HG02938 (cell line): ENCODE data around the gene FCHO1.
"Not testable (repeated sequence)": the region's sequence is repeated elsewhere in the genome, so short reads cannot be mapped to it uniquely, and the experiment has no call there.

Experiments used
- ATAC-seq: cut with Tn5 transposase; IDR thresholded peaks from one replicate; pipeline ENCODE4 v1.9.1; 2021; ENCODE audit warnings: mild to moderate bottlenecking, moderate library complexity; ENCODE audit not compliant: unreplicated experiment

FCHO1 gene

DNA sequence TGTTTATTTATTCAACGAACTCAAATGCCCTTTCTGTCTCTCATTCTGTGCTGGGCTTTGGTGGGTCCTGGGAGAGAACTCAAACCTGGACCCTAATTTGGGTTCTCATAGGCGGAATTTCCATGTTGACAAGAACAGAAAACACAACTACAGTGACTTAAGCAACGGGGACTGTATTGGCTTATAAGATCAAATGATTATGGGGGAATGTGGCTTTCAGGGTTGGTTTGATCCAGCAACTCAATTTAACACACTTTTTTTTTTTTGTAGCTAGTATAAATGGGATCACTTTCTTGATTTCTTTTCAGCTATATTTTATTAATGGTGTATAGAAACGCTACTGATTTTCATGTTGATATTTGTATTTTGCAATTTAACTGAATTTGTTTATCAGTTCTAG lies 9.9 kb downstream of the FCHO1 start:
- ATAC-seq: no peak

DNA sequence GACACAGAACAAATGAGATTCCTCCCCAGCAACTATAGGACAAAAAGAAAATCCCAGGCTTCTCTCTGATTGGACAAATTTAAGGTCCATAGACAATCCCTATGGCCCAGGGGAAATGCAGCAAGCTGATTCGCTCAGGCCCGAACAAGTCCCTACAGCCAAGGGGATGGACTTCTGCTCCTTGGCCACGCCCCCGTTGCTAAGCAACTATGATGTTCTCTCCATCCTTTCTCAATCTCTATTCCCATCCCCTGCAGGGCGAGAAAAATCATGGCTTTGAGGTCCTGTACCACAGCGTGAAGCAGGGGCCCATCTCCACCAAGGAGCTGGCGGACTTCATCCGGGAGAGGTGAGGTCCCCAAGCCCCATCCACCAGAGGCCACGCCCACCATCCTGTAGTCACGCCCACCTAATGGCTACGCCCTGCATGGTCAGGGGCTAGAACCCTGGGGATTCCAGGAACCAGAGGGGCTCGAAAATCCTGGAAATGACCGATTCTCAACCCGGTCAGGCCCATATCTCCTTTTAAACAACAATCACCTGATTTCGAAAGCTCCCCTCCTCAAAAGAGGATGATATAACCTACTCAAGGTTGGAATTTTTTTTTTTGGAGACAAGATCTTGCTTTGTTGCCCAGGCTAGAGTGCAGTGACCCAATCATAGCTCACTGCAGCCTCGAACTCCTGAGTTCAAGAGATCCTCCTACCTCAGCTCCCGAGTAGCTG lies 11.4 kb downstream of the FCHO1 start:
- ATAC-seq: no peak

DNA sequence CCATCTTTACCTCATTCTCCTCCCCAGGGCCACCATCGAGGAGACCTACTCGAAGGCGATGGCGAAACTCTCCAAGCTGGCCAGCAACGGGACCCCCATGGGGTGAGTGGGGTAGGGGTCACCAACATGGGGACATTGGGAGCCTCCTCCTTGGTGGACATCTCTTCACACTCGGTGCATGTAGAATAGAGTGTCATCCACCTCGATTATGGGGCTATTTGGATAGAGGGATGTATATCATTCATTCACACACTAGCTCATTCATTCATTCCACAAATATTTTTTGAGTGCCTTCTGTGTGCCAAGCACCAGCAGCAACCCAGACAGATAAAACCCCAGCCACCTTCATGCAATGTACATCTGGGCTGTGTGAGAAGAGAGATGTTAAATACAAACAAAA lies 13.1 kb downstream of the FCHO1 start:
- ATAC-seq: no peak

DNA sequence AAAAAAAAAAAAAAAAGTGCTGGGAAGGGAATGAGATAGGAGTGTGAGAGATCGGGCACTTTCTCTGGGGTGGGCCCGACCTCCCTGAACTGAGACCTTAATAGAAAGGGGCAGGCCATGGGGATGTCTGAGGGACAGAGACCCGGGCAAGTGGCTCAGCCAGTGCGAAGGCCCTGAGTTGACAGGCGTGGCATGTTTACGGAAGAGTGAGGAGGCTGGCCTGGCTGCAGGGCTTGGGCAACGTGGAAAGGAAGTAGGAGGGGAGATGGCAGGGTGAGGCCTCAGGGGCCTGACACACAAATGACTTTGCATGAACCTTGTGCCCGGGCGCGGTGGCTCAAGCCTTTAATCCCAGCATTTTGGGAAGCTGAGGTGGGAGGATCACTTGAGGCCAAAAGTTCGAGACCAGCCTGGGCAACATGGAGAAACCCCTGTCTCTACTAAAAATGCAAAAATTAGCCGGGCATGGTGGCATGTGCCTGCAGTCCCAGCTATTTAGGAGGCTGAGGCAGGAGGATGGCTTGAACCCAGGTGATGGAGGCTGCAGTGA lies 13.9 kb downstream of the FCHO1 start:
- ATAC-seq: no peak

DNA sequence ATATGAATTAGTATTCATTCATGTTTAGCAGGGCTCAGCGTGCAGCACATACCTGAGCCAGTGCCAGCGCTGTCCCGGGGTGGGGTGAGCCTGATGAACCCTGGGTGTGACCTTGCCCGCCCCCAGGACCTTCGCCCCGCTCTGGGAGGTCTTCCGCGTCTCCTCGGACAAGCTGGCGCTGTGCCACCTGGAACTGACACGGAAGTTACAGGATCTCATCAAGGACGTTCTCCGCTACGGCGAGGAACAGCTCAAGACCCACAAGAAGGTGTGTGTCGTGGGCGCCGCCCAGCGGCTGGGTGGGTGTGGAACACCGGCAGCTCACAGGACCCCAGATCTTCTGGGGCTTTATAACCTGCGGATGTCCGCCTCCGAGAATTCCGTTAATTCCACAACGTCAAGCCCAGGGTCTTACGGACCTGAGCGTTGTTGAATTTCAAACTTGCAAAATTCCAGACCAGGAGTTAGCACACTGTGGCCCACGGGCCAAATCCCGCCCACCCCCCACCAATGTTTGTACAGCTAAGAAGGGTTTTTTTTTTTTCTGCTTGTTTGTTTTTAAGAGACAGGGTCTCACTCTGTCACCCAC lies 15.4 kb downstream of the FCHO1 start:
- no peak for ATAC-seq

DNA sequence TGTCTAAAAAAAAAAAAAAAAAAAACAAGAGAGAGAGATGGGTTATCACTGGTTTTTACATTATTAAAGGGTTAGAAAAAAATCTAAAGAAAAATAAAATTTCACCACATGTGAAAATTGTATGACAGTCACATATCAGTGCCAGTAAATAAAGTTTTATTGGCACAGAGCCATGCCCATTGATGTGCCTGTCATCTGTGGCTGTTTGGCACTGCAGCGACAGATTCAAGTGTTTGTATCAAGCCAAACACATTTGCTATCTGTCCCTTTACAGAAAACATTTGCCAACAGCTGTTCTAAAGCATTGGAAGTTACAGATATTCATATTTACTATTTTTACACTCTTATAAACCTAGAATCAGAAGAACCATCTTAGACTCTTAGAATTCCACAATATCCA lies 16.3 kb downstream of the FCHO1 start:
- no peak for ATAC-seq

DNA sequence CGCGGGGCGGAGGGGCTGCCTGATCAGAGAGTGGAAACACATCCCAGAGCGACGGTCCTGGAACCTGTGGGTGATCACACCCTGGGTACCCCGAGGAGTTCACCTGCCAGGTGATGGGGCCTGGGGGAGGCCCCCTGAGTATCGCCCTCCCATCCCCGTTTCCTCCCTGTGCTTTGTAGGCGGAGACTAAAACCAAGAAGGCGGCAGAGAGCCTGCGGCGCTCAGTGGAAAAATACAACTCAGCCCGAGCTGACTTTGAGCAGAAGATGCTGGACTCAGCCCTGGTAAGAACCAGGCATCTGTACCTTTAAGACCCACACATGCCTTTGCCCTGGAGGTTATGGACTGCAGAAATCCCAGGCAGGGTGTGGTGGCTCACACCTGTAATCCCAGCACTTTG lies 19.3 kb downstream of the FCHO1 start:
- ATAC-seq: no peak

DNA sequence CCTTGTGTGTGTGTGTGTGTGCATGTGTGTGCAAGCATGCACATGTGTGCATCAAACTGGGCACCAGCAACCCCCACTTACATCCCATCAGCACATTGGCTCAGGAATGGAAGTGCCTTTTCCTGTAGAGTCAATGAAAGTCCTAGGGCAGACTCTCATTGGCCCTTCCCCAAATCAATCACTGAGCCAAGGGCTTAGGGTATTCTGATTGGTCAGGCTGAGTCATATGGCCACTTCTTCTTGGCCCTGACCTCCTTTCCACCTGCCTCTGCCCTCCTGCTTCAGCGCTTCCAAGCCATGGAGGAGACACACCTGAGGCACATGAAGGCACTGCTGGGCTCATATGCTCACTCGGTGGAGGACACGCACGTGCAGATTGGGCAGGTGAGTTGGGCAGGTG lies 20.9 kb downstream of the FCHO1 start:
- no peak for ATAC-seq

DNA sequence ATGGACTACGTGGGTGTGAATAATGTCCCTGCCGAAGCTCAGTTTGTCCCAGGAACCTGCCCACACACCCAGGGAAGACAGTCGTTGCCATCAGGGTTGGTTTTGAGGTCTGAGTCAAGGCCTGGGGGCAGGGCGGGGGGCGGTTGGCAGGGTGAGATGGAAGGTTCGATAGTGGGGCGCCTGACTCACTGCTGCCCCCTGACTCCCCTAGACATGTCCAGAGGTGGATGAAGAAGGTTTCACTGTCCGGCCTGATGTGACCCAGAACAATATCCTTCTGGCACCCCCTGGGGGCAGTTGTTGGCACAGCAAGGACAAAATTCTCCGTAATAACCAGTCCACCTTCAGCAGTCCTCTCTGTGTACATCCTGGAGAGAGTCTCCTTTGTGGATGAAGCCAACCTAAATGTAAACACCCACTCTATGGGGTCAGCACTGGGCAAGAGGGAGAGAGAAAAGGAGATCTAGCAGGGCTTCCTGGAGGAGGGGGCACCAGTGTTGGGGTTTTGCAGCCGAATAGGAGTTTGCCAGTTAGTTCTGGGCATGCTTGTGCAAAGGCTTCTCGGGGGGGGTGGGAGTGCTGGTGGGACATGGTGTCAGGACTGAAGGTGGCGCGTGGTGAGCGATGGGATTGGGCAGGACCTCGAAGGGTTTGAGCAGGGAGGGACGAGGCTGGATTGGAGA lies 24.1 kb downstream of the FCHO1 start:
- ATAC-seq: no peak

DNA sequence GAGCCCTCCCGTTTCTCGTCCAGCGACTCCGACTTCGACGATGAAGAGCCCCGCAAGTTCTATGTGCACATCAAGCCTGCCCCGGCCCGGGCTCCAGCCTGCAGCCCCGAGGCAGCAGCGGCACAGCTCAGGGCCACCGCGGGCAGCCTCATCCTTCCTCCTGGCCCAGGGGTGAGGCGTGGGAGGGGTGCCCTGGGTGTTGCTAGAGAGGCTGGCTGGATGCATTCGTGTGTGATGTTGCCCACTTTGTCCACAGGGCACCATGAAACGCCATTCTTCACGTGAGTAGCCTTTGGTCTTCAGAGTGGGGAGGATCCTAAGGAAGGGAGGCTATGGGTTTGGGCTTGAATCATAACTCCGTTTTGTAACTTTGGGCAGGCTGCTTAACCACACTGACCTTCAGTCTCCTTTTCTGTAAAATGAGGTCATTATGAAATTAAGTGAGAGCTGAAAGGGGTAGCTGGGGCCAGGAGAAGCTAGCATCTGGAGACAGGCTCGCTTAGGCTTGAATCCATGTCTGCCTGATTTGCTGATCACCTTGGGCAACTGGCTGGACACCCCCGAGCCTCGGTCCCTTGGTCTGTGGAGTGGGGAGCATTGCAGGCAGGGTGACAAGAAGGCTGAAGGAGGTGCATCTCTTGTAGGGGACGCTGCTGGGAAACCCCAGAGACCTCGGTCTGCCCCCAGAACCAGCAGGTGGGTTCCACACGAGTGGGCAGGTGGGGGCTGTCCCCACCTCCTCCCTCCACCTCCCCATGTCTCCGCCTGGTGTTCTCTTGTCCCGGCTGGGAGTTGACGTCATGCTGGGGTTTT lies 24.9 kb downstream of the FCHO1 start:
- ATAC-seq: peak; percentile 62

DNA sequence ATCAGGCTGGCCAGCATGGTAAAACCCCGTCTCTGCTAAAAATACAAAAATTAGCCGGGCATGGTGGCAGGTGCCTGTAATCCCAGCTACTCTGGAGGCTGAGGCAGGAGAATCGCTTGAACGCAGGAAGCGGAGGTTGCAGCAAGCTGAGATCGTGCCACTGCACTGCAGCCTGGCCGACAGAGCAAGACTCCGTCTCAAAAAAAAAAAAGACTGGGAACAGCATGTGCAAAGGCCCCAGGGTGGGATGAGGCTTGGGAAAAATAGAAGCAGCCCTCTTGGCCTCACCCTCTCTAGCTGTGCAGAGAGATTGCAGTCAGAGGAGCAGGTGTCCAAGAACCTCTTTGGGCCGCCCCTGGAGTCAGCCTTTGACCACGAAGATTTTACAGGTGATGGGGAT lies 26.6 kb downstream of the FCHO1 start:
- ATAC-seq: not testable (repeated sequence)

DNA sequence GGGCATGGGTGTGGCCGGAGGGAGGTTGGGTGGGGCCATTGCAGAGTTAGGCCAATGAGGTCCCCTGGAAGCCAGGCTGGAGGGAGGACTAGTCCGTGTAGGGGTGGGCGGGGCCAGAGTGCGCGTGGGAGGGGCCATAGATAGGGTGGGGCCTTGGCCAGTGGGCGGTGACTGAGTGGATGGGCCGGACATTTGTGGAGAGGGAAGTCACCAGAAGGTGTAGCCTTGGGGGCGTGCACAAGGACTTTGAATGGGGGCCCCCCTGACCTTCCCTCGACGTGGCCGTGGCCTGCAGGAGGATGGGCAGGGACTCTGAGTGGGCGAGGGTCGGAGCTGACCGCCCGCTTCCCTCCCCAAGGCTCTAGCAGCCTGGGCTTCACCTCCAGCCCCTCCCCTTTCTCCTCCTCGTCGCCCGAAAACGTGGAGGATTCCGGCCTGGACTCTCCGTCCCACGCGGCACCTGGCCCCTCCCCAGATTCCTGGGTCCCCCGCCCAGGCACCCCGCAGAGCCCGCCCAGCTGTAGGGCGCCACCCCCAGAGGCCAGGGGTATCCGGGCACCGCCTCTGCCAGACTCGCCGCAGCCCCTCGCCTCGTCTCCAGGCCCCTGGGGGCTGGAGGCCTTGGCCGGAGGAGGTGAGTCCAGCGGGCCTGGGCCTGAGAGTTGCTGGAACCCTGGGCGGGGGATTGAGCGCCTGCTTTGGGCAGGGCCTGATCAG lies 27.1 kb downstream of the FCHO1 start:
- ATAC-seq: no peak

DNA sequence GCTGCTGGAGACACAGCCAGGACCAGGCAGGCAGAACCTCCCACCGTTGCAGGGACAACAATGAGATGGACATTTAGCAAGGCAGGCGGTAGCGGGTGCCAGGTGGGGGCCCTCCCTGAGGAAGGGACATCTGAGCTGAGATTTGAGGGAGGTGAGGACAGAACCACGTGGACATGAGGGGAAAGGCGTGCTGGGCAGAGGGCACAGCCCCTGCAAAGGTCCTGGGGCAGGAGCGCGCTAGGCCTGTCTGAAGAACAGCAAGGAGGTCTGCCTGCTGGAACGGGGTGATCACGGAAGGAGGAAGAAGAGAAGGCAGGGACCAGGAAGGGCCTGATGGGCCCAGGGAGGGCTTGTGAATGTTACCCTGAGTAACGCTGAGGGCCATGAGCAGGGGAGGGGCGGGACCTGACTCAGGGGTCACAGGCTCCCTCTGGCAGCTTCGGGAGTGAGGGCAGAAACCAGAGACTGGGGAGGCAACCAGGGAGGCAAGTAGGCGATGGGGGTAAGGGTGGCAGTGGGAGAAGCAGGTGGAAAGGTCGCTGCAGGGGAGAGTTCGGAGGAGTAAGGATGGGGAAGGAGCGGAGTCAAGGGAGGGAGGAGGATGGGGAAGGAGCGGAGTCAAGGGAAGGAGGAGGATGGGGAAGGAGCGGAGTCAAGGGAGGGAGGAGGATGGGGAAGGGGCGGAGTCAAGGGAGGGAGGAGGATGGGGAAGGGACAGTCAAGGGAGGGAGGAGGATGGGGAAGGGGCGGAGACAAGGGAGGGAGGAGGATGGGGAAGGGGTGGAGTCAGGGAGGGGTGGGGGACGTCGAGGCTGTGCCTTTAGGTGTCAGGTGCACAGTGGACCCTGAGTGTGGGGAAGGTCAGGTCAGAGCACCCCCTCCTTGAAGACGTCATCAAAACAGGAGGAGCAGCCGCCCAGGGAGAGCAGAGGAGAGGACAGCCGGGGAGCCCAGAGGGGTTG lies 28.0 kb downstream of the FCHO1 start:
- no peak for ATAC-seq

DNA sequence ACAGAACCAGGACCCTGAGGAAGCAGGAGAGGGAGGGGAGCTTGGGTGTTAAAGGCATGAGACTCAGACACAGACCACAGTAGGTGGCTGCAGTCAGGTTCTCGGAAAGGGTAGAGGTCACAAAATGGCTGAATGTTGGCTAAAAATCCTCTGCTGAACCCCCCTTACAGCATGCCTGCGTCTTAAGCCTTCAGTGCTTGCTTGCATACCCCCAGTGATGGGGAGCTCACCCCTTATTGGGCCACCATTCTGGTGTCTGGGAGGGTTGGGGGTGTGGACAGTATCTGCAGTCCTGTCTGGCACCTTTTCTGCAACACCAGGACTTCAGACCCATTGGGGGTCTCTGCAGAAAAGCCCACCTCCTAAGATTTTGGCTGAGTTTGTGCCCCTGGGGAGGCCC lies 29.5 kb downstream of the FCHO1 start:
- no peak for ATAC-seq

DNA sequence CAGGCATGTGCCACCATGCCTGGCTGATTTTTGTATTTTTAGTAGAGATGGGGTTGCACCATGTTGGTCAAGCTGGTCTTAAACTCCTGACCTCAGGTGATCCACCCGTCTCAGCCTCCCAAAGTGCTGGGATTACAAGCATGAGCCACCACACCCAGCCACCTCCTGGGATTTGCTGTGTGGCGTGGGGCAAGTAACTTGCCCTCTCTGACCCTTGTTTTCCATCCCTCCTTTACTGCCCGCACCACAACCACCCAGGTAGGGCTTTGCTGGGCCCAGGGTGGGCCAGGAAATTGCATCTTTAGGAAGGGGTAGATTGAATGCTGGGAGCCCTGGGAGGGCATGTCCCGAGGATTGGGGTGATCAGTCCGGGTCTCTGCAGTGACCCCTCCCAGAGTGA lies 32.4 kb downstream of the FCHO1 start:
- not testable (repeated sequence) for ATAC-seq

DNA sequence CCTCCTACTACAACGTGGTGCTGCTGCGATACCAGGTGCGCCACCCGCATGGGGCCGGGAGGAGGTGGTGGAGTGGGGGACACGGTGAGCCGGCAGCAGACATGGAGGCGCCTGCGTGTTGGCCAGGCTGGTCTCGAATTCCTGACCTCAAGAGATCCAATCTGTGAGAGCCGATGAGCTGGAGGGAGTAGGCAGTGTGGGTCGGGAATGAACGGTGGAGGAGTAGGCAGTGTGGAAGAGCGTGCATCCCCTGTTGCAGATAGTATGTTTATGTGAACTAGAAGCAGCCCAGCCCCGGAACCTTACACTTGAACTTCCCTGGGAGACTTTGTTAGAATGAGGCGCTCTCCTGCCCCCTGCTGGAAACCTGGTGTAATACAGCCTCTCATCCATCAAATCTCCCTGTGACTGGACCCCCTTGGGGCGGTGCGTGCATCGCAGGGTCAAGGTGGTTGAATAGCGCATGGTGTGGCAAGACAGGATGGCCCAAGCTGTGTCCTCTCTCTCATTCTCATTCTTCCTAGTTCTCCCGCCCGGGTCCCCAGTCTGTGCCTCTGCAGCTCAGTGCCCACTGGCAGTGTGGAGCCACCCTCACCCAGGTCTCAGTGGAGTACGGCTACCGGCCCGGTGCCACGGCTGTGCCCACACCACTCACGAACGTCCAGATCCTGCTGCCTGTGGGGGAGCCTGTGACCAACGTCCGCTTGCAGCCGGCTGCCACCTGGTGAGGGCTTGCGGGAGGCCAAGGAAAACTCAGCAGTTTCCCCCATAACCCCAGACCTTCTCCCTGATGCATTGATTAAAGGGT lies 33.1 kb downstream of the FCHO1 start:
- ATAC-seq: no peak

DNA sequence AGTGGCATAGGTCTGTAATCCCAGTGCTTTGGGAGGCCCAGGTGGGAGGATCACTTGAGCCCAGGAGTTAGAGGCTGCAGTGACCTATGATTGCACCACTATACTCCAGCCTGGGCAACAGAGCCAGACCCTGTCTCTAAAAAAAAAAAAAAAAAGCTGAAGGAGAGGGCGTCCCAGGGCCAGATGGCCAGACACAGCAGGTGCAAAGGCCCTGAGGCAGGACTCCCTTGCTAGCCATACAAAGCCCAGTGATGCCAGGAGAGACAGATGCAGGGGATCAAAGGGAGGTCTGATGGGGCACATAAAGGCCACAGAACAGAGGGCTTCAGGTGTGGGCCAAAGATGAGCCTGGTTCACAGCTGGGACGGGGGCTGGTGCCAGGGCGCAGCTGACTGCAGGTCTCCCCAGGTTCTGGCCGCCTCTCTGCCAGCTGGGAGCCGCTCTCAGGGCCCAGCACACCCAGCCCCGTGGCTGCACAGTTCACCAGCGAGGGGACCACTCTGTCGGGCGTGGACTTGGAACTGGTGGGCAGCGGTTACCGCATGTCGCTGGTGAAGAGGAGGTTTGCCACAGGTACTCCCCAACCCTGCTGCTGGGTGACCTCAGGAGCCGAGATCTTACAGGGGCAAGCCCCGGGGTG lies 36.1 kb downstream of the FCHO1 start:
- no peak for ATAC-seq

DNA sequence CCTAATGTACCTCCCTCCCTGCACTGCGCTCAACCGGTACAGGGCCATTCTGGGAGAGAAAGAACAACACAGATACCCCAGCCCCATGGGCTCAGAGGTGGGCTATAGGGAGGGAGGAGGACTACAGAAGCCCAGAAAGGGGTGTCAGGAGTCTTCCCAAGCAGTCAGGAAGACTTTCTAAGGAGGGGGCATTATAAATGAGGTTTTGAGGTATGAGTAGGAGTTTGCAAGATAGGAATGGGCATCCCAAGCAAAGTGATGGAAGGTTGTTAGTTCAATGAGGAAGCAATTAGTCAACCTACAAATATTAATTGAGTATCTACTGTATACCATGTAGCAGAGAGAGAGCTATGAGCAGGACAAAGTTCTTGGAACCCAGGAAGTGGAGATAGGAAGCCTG lies 37.4 kb downstream of the FCHO1 start:
- ATAC-seq: no peak
